DOHH2 (cell line): Measurements from ENCODE around the gene MT1F.

Source experiments
- CTCF ChIP-seq: fragments of 200-600 bp; sonication (generic); IDR thresholded peaks from one replicate; pipeline ENCODE4 v1.5.1; 2014; ENCODE audit warnings: antibody characterized with exemption, mild to moderate bottlenecking, low read depth, low read length; ENCODE audit not compliant: poor library complexity, severe bottlenecking
- EZH2phosphoT487 ChIP-seq: fragments of 200-600 bp; sonication (generic); IDR thresholded peaks from 2 replicates; pipeline ENCODE4 v1.6.1; 2017; ENCODE audit warnings: borderline replicate concordance, mild to moderate bottlenecking, antibody characterized with exemption, low read length, moderate library complexity, mixed read lengths

- TF ChIP-seq CTCF, result no peak
- no peak for TF ChIP-seq EZH2phosphoT487
Observed at GRCh38 chr16:56695246-56695645, 37.5 kb downstream of the MT1F start.
